B cell (primary cell): ENCODE measurements around the gene FMNL2. TPM values are rescaled to one million over a fixed set of nuclear protein-coding genes. Genes with fewer than 3 reads are reported as not detected.

Source experiments
- ATAC-seq: fragments of 200-7000 bp; cut with Tn5 transposase; one replicate; pipeline ENCODE4 v1.10.0; 2021; ENCODE audit warnings: low read depth, mild to moderate bottlenecking, moderate number of reproducible peaks, moderate library complexity
- CTCF ChIA-PET: fragments of 350-600 bp; sonication (Branson Sonifier 250); formaldehyde crosslinking; loops from one replicate; lab custom pipeline; 2021; ENCODE audit warnings: antibody characterized with exemption, inconsistent platforms; lab: Charles Lee
- POLR2A ChIA-PET: fragments of 350-600 bp; sonication (Branson Sonifier 250); formaldehyde crosslinking; loops from one replicate; lab custom pipeline; 2021; ENCODE audit warnings: antibody characterized with exemption; lab: Charles Lee
- DNase-seq: peaks from one replicate; pipeline ENCODE4 v3.0.0; 2013
- H2AFZ ChIP-seq: 2 replicates; pipeline ENCODE4 v1.6.1; 2012; ENCODE audit warnings: mild to moderate bottlenecking, low read depth, low read length; ENCODE audit not compliant: insufficient read depth, poor library complexity, severe bottlenecking
- H3K27ac ChIP-seq, 2 donors: 1 replicate in 1 of 2; 2 replicates in 1 of 2; pipeline ENCODE4 v1.5.1; 2012 to 2013; ENCODE audit warnings: low read length in 2 of 2, mild to moderate bottlenecking in 2 of 2, moderate library complexity in 1 of 2
- H3K27me3 ChIP-seq, 4 experiments: fragments of 200-600 bp in 1 of 4; sonication (generic) in 1 of 4; replicated peaks in 1 of 4; 1 replicate in 2 of 4; 2 replicates in 2 of 4; pipeline versions ENCODE4 v1.6.1 to v1.7.0; 2013 to 2016; ENCODE audit warnings: low read length in 3 of 4, mild to moderate bottlenecking in 2 of 4, mixed read lengths in 1 of 4, moderate library complexity in 1 of 4; ENCODE audit not compliant: insufficient read depth in 4 of 4, control insufficient read depth in 3 of 4; ENCODE audit errors: control extremely low read depth in 1 of 4
- H3K36me3 ChIP-seq, 2 experiments: replicated peaks in 1 of 2; 1 replicate in 1 of 2; 2 replicates in 1 of 2; pipeline versions ENCODE4 v1.6.1 to v1.7.1; 2013; ENCODE audit warnings: low read length in 1 of 2; ENCODE audit not compliant: insufficient read depth in 2 of 2, control insufficient read depth in 1 of 2; ENCODE audit errors: control extremely low read depth in 1 of 2, extremely low read depth in 1 of 2
- H3K4me1 ChIP-seq, 2 donors: fragments of 200-600 bp in 1 of 2; sonication (generic) in 1 of 2; 1 replicate in 1 of 2; 2 replicates in 1 of 2; pipeline versions ENCODE4 v1.5.1 to v1.6.1; 2013 to 2017; ENCODE audit warnings: low read length in 2 of 2; ENCODE audit not compliant: control insufficient read depth in 2 of 2, insufficient read depth in 2 of 2
- H3K4me2 ChIP-seq: replicated peaks from 2 replicates; pipeline ENCODE3; 2012; ENCODE audit warnings: mild to moderate bottlenecking, low read depth, low read length; ENCODE audit not compliant: poor library complexity, severe bottlenecking
- H3K4me3 ChIP-seq, 5 experiments: fragments of 200-600 bp in 1 of 5; sonication (generic) in 1 of 5; 1 replicate in 3 of 5; 2 replicates in 2 of 5; pipeline versions ENCODE4 v1.5.1 to v1.7.0; 2011 to 2016; ENCODE audit warnings: low read length in 4 of 5, mild to moderate bottlenecking in 4 of 5, low read depth in 2 of 5, control low read depth in 1 of 5, moderate library complexity in 1 of 5; ENCODE audit not compliant: insufficient read depth in 1 of 5; ENCODE audit errors: control extremely low read depth in 1 of 5, extremely low read depth in 1 of 5
- H3K79me2 ChIP-seq: fragments of 200-600 bp; sonication (generic); one replicate; pipeline ENCODE4 v1.6.0; 2016; ENCODE audit warnings: low read length; ENCODE audit not compliant: control insufficient read depth, insufficient read depth
- H3K9ac ChIP-seq: fragments of 200-600 bp; sonication (generic); 2 replicates; pipeline ENCODE4 v1.6.1; 2017; ENCODE audit warnings: mild to moderate bottlenecking, low read length, moderate library complexity
- H3K9me3 ChIP-seq, 3 donors: one replicate each; pipeline versions ENCODE4 v1.6.1 to v1.7.1; 2013; ENCODE audit warnings: low read length in 2 of 3; ENCODE audit not compliant: control insufficient read depth in 2 of 3, insufficient read depth in 1 of 3; ENCODE audit errors: control extremely low read depth in 1 of 3
- H4K20me1 ChIP-seq: 2 replicates; pipeline ENCODE4 v1.6.0; 2012; ENCODE audit warnings: mild to moderate bottlenecking, low read length; ENCODE audit not compliant: insufficient read depth, control insufficient read depth, poor library complexity, severe bottlenecking
- H3K27ac Mint-ChIP-seq: one replicate; pipeline ENCODE4 v1.8.0; 2021; ENCODE audit warnings: mixed read lengths
- H3K27me3 Mint-ChIP-seq: one replicate; pipeline ENCODE4 v1.8.0; 2021; ENCODE audit warnings: mixed read lengths
- H3K4me1 Mint-ChIP-seq: one replicate; pipeline ENCODE4 v1.8.0; 2021; ENCODE audit warnings: mixed read lengths
- H3K4me3 Mint-ChIP-seq: one replicate; pipeline ENCODE4 v1.8.0; 2021; ENCODE audit warnings: mixed read lengths
- H3K9me3 Mint-ChIP-seq: one replicate; pipeline ENCODE4 v1.8.0; 2022; ENCODE audit warnings: mixed read lengths; ENCODE audit not compliant: insufficient read depth
- EZH2 ChIP-seq: IDR thresholded peaks from 2 replicates; pipeline ENCODE4 v1.6.1; 2012; ENCODE audit warnings: borderline replicate concordance, low read depth, mild to moderate bottlenecking, moderate library complexity, low read length; ENCODE audit not compliant: insufficient read depth, poor library complexity, severe bottlenecking
- WGBS: methylation state at CpG from one replicate; pipeline ENCODE4 v1.1.5; 2013; ENCODE audit warnings: missing lambda C conversion rate; ENCODE audit not compliant: insufficient coverage; 5-methylcytosine and 5-hydroxymethylcytosine counted together
- intact Hi-C: fragments of 100-400 bp; cut with micrococcal nuclease; formaldehyde crosslinking; loops from one replicate; pipeline ENCODE4 v1.10.0; 2022
- polyA plus RNA-seq: library from polyadenylated mRNA; depleted of rRNA; stranded (reverse); fragments of >200 nt; gene quantifications from 2 replicates; pipeline ENCODE4 v1.2.3, GENCODE V29; 2012
- small RNA-seq: library from RNA; depleted of rRNA; stranded (forward); fragments of <200 nt; gene quantifications from one replicate; pipeline ENCODE3, GENCODE V24; 2012; ENCODE audit warnings: low replicate concordance, low read depth; ENCODE audit not compliant: insufficient read length
- total RNA-seq, 2 donors: library from RNA; stranded (reverse); fragments of 120-200 nt in 1 of 2; gene quantifications; 1 replicate in 1 of 2; 2 replicates in 1 of 2; pipeline versions ENCODE4 v1.2.3 to v1.2.4, GENCODE V29; 2013 to 2022
- TF ChIP-seq, protein P1 (sequence below): fragments of 200-600 bp; IDR thresholded peaks from one replicate; pipeline ENCODE4 v1.8.0; 2022; ENCODE audit warnings: antibody characterized with exemption, mild to moderate bottlenecking

The FMNL2 gene
- total and polyA plus RNA-seq, 2 donors (not counting 1 experiment from before 2014, with no cell fraction given): 0.73 to 8.8 TPM

DNA sequence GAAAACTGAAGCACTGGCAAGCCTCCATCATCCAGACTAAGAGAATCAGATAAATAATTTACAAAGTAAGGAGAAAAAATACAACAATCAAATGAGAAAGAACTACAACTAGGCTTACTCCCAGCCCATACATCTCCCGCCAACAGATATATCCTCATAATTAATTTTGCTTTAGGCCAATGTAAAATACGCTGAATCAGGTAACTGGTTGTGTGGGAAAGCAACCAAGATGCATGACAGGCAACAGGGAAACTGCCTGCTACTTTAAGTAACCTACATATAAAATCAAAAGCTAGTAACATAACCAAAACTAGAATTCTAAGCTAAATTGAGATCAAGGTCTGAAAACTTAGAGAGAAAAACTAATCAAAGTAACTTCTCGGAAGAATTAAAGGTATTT is 360.8 kb downstream of the FMNL2 start:
- no peak overlapping the region for H2AFZ ChIP-seq
- no peak overlapping the region for H3K4me2 ChIP-seq
- no peak for TF ChIP-seq EZH2
- TF ChIP-seq, protein P1, sequence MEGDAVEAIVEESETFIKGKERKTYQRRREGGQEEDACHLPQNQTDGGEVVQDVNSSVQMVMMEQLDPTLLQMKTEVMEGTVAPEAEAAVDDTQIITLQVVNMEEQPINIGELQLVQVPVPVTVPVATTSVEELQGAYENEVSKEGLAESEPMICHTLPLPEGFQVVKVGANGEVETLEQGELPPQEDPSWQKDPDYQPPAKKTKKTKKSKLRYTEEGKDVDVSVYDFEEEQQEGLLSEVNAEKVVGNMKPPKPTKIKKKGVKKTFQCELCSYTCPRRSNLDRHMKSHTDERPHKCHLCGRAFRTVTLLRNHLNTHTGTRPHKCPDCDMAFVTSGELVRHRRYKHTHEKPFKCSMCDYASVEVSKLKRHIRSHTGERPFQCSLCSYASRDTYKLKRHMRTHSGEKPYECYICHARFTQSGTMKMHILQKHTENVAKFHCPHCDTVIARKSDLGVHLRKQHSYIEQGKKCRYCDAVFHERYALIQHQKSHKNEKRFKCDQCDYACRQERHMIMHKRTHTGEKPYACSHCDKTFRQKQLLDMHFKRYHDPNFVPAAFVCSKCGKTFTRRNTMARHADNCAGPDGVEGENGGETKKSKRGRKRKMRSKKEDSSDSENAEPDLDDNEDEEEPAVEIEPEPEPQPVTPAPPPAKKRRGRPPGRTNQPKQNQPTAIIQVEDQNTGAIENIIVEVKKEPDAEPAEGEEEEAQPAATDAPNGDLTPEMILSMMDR: no peak
- peaks cover 27% of the 10 kb centered on the region for H4K20me1 ChIP-seq
- ATAC-seq (no peak), DNase-seq (no peak)
- ChIA-PET POLR2A (no interaction called here), CTCF (no interaction called here)
- peaks cover 4 to 18% of the 10 kb centered on the region in 2 experiments for H3K36me3 ChIP-seq
- WGBS: 100% methylated on average over 1 of the region's 3 CpGs
- H3K9me3 Mint-ChIP-seq: no peaks in the 10 kb centered on the region
- H3K9ac ChIP-seq: no peak overlapping the region
- H3K27ac ChIP-seq: peak overlapping the region in 1 of 2 donors; percentile 36
- H3K4me1 ChIP-seq: peaks cover 3 to 15% of the 10 kb centered on the region in 2 donors
- H3K27ac Mint-ChIP-seq: no peak overlapping the region
- no peaks in the 10 kb centered on the region for H3K27me3 ChIP-seq
- H3K4me1 Mint-ChIP-seq: peaks cover 30% of the 10 kb centered on the region
- H3K79me2 ChIP-seq: peaks cover 64% of the 10 kb centered on the region
- intact Hi-C loops: loop anchor here (2.0 kb wide), 1 partner anchor 21 kb away; the partner anchor contains the start of gene PRPF40A
- H3K27me3 Mint-ChIP-seq: no peaks in the 10 kb centered on the region
- H3K4me3 ChIP-seq: no peak overlapping the region
- H3K4me3 Mint-ChIP-seq: no peak overlapping the region
- H3K9me3 ChIP-seq: peaks cover 0 to 1% (median 0%) of the 10 kb centered on the region in 3 donors

DNA sequence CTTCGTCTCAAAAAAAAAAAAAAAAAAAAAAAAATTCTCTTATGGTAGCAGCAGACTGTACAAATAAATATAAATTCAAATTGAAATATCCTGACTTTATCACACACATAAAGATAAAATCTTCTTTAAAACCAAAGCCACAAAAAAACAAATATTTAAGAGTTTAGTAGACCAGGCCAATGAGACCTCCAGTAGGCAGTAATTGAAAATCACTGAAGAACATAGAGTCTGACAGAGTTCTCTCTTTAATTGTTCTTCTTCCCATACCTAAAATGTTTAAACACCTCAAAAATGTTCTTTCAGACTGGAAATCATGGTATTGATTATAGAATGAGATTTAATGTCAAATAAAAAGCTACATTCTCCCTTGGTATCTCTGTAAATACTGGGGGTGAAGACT is 361.5 kb downstream of the FMNL2 start:
- ATAC-seq (no peak), DNase-seq (no peak)
- no peak overlapping the region for H3K4me2 ChIP-seq
- no CpG with 5 or more reads among the region's 1 CpG for WGBS
- H3K4me3 Mint-ChIP-seq: no peak overlapping the region
- peaks cover 3 to 15% of the 10 kb centered on the region in 2 donors for H3K4me1 ChIP-seq
- no peak overlapping the region for H3K4me3 ChIP-seq
- H3K9ac ChIP-seq: no peak overlapping the region
- H3K36me3 ChIP-seq: peaks cover 7 to 22% of the 10 kb centered on the region in 2 experiments
- ChIA-PET POLR2A (no interaction called here), CTCF (no interaction called here)
- no peak overlapping the region for H3K27ac ChIP-seq
- H3K27ac Mint-ChIP-seq: no peak overlapping the region
- TF ChIP-seq EZH2: no peak
- TF ChIP-seq, protein P1: no peak
- no peaks in the 10 kb centered on the region for H3K27me3 Mint-ChIP-seq
- peaks cover 30% of the 10 kb centered on the region for H3K4me1 Mint-ChIP-seq
- peaks cover 31% of the 10 kb centered on the region for H4K20me1 ChIP-seq
- H2AFZ ChIP-seq: no peak overlapping the region
- no peaks in the 10 kb centered on the region for H3K27me3 ChIP-seq
- H3K79me2 ChIP-seq: peaks cover 71% of the 10 kb centered on the region
- H3K9me3 ChIP-seq: peaks cover 0 to 4% (median 1%) of the 10 kb centered on the region in 3 donors
- no peaks in the 10 kb centered on the region for H3K9me3 Mint-ChIP-seq
- intact Hi-C loops: no loop called here

Small RNA genes lying within 50 kb of the gene (small RNA-seq; reads per million reads assigned to genes)
- gene AC012443.1: not detected

Other genes starting within 250 kb of the FMNL2 start
- 1.1 and 1.4 TPM in 2 replicates for gene CACNB4, start 236.1 kb upstream of the FMNL2 start, total RNA-seq
- gene CACNB4, start 236.1 kb upstream of the FMNL2 start, polyA plus RNA-seq: 0.12 and 0.14 TPM in 2 replicates
- 24.6 and 30.2 TPM in 2 replicates for gene STAM2, start 159.4 kb upstream of the FMNL2 start, total RNA-seq
- 5.7 and 7.0 TPM in 2 replicates for gene STAM2, start 159.4 kb upstream of the FMNL2 start, polyA plus RNA-seq